ENCODE measurements around the gene PDE11A. TPM values are rescaled to one million over a fixed set of nuclear protein-coding genes. Genes with fewer than 3 reads are reported as not detected.

Gene PDE11A

GRCh38 chr2:177575358-177575757 lies 497.2 kb downstream of the PDE11A start:
- no peaks in the 10 kb centered on the region for H3K4me1 ChIP-seq (ENCODE audit: control insufficient read depth, insufficient read depth, low read length)
- no peaks in the 10 kb centered on the region for H3K27me3 ChIP-seq (ENCODE audit: control insufficient read depth, insufficient read depth, low read length)
- no peaks in the 10 kb centered on the region for H3K36me3 ChIP-seq (ENCODE audit: insufficient read depth, low read length)
- no peaks in the 10 kb centered on the region for H3K9me3 ChIP-seq (replicated peaks; ENCODE audit: low read length)
- H3K4me3 ChIP-seq (ENCODE audit: low read length), result no peak overlapping the region
- no peak overlapping the region for H3K9ac ChIP-seq (ENCODE audit: low read depth, low read length)
- H3K4me2 ChIP-seq (ENCODE audit: low read length), result no peak overlapping the region

- no peak overlapping the region for H3K4me3 ChIP-seq (ENCODE audit: low read length)
- no peak overlapping the region for H3K9ac ChIP-seq (ENCODE audit: low read depth, low read length)
- no peaks in the 10 kb centered on the region for H3K9me3 ChIP-seq (replicated peaks; ENCODE audit: low read length)
- H3K4me1 ChIP-seq (ENCODE audit: control insufficient read depth, insufficient read depth, low read length), result no peaks in the 10 kb centered on the region
- no peaks in the 10 kb centered on the region for H3K27me3 ChIP-seq (ENCODE audit: control insufficient read depth, insufficient read depth, low read length)
- no peaks in the 10 kb centered on the region for H3K36me3 ChIP-seq (ENCODE audit: insufficient read depth, low read length)
- no peak overlapping the region for H3K4me2 ChIP-seq (ENCODE audit: low read length)
Measured at GRCh38 chr2:177574356-177574755, 498.2 kb downstream of the PDE11A start.

Small RNA genes within 50 kb of the gene (small RNA-seq; reads per million reads assigned to genes)
- gene AC011998.1 (not detected), gene RNU6-629P (not detected)

Measured in skeletal muscle satellite cell (primary cell).